HG02840 (cell line): ENCODE measurements around the gene MLANA.

Experiments used
- ATAC-seq: cut with Tn5 transposase; IDR thresholded peaks from one replicate; pipeline ENCODE4 v1.9.1; 2021; ENCODE audit warnings: mild to moderate bottlenecking, moderate library complexity, moderate number of reproducible peaks; ENCODE audit not compliant: unreplicated experiment, low FRiP score

MLANA gene, protein sequence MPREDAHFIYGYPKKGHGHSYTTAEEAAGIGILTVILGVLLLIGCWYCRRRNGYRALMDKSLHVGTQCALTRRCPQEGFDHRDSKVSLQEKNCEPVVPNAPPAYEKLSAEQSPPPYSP

GRCh38 chr9:5890641-5891040 is at the start of gene MLANA:
Gene MLANA, plus strand, starts transcription at chr9:5890889. Its CDS starts 1,586 bp downstream, at chr9:5892475.
- no peak for ATAC-seq

GRCh38 chr9:5841771-5842573 is 48.7 kb upstream of the MLANA start:
- no peak for ATAC-seq

- ATAC-seq, result no peak
Measured at GRCh38 chr9:5842929-5843793, 47.5 kb upstream of the MLANA start.

DNA sequence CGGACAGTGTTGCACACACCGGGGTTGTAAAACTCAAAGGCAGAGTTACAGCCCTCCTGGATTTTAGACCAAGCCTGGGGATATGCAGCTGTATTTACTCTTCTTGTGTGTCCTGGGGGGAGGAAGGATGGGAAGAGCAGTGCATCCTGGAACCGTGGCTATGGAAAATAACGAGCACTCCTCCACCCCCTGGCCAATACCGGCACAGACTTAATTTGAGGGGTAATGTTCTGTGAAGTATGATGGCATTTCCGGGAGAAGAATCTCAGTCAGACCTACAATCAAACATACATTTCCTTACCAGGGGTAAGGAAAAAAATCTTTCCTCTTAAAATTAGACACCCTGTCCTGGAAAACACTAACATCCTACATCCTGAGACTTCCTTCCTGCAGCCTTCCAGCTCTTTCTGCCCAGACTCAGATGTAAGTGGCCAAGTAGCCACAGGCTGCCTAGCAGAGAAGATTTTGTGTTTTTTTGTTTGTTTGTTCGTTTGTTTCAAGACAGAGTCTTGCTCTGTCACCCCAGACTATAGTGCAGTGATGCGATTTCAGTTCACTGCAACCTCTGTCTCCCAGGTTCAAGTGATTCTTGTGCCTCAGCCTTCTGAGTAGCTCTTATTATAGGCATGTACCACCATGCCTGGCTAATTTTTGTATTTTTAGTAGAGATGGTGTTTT is 46.8 kb upstream of the MLANA start:
- ATAC-seq, result no peak

DNA sequence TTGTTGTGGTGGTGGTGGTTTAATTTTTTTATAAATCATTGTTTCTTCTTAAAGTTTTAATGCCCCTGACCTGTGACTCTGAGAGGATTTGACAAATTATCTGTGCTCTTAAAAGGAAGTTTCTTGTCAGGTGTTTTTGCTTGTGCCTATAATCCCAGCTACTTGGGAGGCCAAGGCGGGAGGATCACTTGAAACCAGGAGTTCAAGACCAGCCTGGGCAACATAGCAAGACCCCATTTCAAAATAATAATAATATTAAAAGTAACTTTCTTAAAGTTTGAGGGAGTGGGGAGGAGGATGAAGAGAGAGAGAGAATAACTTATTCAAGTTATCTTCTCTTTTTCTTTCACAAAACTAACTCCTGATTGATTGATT is 45.5 kb upstream of the MLANA start:
- no peak for ATAC-seq

- no peak for ATAC-seq
Measured at GRCh38 chr9:5846096-5846495, 44.6 kb upstream of the MLANA start.

DNA sequence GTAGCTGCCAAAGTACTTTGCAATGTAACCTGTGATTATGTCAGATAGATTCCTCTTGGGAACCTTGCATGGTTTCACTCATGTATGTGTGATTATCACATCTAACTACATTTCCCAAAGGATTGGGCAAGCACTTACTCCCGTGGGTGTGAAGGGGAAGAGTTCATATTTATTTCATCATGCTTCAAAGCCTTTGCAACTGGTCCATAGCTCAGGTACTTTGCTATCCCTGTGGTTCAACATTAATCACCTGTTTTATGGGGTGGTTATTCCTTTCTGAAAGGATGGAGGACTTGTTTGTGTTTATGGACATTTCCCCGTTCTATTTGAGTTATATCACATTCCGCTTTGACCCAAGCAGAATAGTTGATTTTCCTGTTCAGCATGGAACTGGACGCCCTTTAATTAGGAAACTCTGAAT is 44.2 kb upstream of the MLANA start:
- ATAC-seq, result no peak

GRCh38 chr9:5848372-5848882 is 42.3 kb upstream of the MLANA start:
- no peak for ATAC-seq

DNA sequence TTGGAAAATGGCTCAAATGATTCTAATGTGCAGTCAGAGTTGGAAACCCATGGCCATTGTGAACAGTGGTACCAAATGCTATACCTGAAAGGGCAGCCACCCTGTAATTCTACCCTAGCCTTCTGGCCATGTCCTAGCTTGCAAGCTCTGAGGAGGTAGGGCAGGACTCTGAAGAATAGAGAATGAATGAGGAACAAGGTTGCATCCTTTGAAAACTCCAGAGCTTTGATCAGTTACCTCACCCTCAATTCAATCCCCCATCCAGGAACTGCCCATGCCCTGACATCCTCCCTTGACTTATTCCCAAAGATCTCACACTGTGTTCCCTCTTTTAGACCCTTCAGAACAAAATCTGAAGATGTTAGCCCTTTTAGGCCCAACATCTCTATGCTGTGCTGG is 40.0 kb upstream of the MLANA start:
- ATAC-seq, result no peak

GRCh38 chr9:5851445-5851844 is 39.2 kb upstream of the MLANA start:
- ATAC-seq, result peak; percentile 79

DNA sequence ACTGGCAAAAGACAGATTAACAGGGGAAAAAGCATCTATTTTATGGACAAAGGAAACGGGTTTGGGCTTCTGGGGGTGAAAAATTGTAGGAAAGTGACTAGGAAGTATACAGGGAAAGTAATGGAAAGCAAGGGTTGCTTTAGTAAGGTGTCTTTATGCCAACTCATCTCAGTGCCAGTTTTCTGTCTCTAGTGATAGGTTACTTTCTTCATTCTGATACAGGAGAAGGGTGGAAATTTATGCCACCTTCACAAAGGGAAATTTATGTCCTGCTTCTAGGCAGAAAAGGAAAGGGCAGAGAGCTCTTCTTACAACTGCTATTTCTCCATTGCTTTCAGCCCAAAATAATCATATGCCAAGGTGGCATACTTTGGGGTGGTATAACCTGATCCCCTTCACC is 37.7 kb upstream of the MLANA start:
- no peak for ATAC-seq

GRCh38 chr9:5853617-5854016 is 37.1 kb upstream of the MLANA start:
- ATAC-seq, result no peak

GRCh38 chr9:5854063-5854790 is 36.5 kb upstream of the MLANA start:
- ATAC-seq, result no peak

- ATAC-seq, result no peak
Measured at GRCh38 chr9:5857928-5858327, 32.8 kb upstream of the MLANA start.

DNA sequence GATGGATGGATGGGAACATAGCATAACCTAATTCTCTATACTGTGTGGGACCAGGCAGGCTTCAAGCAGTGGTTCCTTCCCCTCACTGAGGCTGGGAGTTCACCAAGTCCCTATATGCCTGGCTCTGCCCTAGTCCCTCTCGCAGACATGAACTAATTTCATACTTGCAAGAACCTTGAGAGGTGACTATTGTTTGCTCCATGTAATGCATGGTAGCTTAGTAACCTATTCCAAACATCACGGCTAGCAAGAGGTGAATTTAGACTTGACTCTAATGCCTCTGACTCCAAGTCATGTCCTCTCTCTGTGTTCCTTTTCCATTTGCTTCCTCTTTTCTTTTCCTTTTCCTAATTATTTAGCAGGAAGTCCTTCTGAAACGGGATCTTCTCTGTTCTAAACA is 31.9 kb upstream of the MLANA start:
- no peak for ATAC-seq

GRCh38 chr9:5863092-5863746 is 27.5 kb upstream of the MLANA start:
- no peak for ATAC-seq

DNA sequence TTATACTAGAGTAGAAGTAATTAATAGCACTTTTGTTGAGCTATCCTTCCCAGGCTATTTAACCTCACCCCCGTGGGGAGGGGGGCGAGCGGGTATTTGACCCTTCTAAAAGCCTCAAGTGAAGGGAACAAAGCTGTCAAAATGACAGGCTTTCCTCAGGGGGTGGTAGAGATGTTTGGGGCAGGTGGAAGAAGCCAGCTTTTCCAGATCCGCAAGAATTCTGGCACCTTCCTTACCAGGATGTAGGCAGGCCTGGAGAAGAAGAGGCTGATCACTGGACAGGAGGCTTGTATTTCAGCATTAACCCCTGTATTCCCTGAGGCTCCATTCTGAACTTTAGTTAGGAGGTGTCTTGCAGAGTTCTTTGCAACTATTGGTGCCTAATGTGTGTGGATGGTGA is 26.2 kb upstream of the MLANA start:
- ATAC-seq, result no peak

- no peak for ATAC-seq
Measured at GRCh38 chr9:5866272-5866671, 24.4 kb upstream of the MLANA start.

GRCh38 chr9:5866685-5867084 is 24.0 kb upstream of the MLANA start:
- no peak for ATAC-seq
